DND-41 (cell line): Measurements from ENCODE around the gene MAP3K10.

Source experiments
- EZH2 ChIP-seq: IDR thresholded peaks from 3 replicates; pipeline ENCODE4 v1.6.1; 2012; ENCODE audit warnings: borderline replicate concordance, low read depth, mild to moderate bottlenecking, moderate library complexity, low read length, inconsistent platforms; ENCODE audit not compliant: severe bottlenecking
- TF ChIP-seq, protein P1 (sequence below): IDR thresholded peaks from 2 replicates; pipeline ENCODE4 v1.5.1; 2012; ENCODE audit warnings: borderline replicate concordance, low read length, moderate library complexity, mild to moderate bottlenecking; ENCODE audit not compliant: poor library complexity, severe bottlenecking; ENCODE audit errors: extremely low read depth

DNA sequence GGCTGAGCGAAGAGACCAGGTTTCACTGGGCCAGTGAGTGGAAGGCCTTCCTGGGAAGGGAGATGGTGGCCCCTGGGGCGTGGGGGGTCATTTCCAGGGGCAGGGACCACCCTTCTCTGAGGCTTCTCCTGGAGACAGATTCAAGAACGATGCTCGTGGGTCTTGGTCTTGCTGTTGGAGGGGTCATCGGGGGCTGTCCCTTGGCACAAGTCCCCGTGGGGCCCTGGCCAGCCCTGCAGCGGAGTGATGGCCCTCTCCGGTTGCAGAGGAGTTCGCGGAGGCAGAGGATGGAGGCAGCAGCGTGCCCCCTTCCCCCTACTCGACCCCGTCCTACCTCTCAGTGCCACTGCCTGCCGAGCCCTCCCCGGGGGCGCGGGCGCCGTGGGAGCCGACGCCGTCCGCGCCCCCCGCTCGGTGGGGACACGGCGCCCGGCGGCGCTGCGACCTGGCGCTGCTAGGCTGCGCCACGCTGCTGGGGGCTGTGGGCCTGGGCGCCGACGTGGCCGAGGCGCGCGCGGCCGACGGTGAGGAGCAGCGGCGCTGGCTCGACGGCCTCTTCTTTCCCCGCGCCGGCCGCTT, 22.1 kb downstream of the MAP3K10 start:
- TF ChIP-seq, protein P1, sequence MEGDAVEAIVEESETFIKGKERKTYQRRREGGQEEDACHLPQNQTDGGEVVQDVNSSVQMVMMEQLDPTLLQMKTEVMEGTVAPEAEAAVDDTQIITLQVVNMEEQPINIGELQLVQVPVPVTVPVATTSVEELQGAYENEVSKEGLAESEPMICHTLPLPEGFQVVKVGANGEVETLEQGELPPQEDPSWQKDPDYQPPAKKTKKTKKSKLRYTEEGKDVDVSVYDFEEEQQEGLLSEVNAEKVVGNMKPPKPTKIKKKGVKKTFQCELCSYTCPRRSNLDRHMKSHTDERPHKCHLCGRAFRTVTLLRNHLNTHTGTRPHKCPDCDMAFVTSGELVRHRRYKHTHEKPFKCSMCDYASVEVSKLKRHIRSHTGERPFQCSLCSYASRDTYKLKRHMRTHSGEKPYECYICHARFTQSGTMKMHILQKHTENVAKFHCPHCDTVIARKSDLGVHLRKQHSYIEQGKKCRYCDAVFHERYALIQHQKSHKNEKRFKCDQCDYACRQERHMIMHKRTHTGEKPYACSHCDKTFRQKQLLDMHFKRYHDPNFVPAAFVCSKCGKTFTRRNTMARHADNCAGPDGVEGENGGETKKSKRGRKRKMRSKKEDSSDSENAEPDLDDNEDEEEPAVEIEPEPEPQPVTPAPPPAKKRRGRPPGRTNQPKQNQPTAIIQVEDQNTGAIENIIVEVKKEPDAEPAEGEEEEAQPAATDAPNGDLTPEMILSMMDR = no peak
- no peak for TF ChIP-seq EZH2
